Measurements from ENCODE around the gene PLA2R1.
A peak's percentile ranks its signal among the peaks of the same experiment; 100 is the strongest.

PLA2R1 gene

DNA sequence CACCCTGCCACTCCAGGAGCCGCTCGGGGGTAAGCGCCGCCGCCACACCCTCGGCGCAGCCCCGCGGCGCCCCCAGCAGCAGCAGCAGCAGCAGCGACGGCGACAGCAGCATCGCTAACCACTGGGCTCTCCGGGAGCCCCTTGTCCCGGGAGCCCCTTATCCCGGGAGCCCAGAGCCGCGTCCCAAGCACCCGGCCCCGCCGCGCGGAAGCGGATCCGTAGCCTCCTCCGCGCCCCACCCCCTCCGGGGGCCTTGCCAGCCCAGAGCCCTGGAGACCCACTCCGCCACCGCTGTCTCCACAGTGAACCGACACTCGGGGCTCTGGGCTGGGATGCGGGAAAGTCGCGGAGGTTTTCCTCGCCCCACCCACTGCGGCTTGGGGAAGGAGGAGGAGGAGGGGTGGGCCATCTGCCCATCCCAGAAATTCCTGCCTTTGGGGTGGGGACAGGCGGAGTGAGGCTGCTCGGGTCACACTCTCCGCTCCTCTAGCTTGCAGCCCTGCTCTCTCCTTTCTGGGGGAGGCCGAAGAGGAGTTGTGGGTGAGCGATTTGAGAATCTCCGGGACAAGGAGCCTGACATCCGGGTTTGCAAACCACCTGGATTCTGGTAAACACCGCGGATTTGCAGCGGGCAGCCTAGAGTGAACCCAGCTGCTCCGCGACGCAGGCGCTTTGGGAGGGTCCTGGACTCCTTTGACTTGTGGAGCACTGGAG is at the start of gene PLA2R1:
TSS of gene PLA2R1 (minus strand) at position 324 of the 714 bp plus-strand sequence. CDS start at position 112, 212 bp downstream.
- ATAC-seq (ENCODE audit: low read depth) (peak; percentile 80), DNase-seq (ENCODE audit: low spot score) (peak; percentile 53)
- Histone ChIP-seq H3K9me3 (ENCODE audit: severe bottlenecking) (peaks cover 2% of the 10 kb centered on the region), H3K36me3 (ENCODE audit: low read depth) (no peaks in the 10 kb centered on the region), H3K4me1 (ENCODE audit: insufficient read depth, poor library complexity, severe bottlenecking) (no peaks in the 10 kb centered on the region), H3K27me3 (ENCODE audit: insufficient read depth, poor library complexity, severe bottlenecking) (no peaks in the 10 kb centered on the region), H3K4me3 (ENCODE audit: severe bottlenecking) (peak within 1 kb of the TSS; percentile 57), H3K27ac (ENCODE audit: poor library complexity, severe bottlenecking) (no peak within 1 kb of the TSS)
- TF ChIP-seq, protein P1, sequence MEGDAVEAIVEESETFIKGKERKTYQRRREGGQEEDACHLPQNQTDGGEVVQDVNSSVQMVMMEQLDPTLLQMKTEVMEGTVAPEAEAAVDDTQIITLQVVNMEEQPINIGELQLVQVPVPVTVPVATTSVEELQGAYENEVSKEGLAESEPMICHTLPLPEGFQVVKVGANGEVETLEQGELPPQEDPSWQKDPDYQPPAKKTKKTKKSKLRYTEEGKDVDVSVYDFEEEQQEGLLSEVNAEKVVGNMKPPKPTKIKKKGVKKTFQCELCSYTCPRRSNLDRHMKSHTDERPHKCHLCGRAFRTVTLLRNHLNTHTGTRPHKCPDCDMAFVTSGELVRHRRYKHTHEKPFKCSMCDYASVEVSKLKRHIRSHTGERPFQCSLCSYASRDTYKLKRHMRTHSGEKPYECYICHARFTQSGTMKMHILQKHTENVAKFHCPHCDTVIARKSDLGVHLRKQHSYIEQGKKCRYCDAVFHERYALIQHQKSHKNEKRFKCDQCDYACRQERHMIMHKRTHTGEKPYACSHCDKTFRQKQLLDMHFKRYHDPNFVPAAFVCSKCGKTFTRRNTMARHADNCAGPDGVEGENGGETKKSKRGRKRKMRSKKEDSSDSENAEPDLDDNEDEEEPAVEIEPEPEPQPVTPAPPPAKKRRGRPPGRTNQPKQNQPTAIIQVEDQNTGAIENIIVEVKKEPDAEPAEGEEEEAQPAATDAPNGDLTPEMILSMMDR (IDR thresholded peaks at IDR 0.05; ENCODE audit: poor library complexity, severe bottlenecking): no peak

DNA sequence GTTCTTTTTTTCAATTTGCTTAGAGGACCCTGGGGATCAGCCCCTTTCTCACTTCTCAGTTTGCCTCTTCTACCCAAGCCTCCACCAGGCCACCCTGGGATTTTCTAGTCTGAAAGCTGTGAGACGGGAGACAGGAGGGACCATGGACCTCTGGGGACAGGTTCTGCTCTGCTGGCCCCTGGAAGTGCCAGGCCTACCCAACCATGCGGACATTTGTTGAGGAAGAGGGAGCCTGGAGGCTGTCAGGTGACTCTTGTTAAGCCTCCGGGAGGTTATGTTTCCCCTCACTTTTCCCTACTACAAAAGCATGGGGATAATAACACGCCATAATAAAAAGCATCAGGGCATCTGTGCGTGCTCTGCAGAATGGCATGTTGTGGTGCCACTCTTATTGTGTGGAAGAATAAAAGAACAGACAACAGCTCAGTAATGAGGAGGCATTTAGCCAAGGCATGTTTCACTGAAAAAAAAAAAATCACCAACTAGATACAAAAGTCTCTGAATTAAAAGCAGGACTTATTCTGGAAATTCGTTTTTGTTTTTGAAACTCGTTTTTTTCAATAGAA is 48.3 kb upstream of the PLA2R1 start:
- no peak overlapping the region for H3K4me3 ChIP-seq (ENCODE audit: severe bottlenecking)
- TF ChIP-seq, protein P1 (IDR thresholded peaks at IDR 0.05; ENCODE audit: poor library complexity, severe bottlenecking): no peak
- no peak for DNase-seq (ENCODE audit: low spot score)
- peaks cover 85% of the 10 kb centered on the region for H3K36me3 ChIP-seq (ENCODE audit: low read depth)
- H3K4me1 ChIP-seq (ENCODE audit: insufficient read depth, poor library complexity, severe bottlenecking): peaks cover 2% of the 10 kb centered on the region
- H3K27ac ChIP-seq (ENCODE audit: poor library complexity, severe bottlenecking): peak overlapping the region; percentile 7
- no peaks in the 10 kb centered on the region for H3K9me3 ChIP-seq (ENCODE audit: severe bottlenecking)
- no peak for ATAC-seq (ENCODE audit: low read depth)
- H3K27me3 ChIP-seq (ENCODE audit: insufficient read depth, poor library complexity, severe bottlenecking): no peaks in the 10 kb centered on the region

DNA sequence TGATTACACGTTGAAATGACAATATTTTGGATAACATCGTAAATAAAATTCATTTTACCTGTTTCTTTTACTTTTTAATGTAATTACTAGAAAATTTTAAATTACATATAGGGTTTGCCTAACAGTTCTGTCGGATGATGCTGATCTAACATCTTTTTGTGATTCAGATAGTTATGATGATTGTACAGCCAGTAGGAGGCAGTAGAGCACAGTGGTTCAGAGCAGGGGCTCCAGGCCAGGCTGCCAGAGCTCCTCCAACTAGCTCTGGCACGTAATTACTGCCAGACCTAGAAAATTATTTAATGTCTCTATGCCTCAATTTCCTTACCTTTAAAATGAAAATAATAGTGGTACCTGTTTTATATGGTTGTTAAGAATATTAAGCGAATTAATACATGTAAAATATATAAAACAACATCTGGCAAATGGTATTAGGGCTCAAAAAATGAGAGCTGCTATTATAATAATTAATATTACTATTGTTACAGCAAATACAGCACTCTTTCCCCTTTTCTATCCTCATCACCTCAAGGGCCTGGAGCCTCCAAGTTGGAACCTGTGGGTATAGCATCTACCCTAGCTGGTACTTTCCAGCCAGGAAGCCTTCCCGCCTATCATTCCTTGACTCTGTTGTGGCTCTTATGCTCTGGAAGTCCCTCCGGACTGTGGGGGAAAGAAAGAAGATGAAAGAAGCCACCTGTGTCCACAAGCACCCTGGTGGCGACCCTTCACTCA is 47.7 kb upstream of the PLA2R1 start:
- peaks cover 92% of the 10 kb centered on the region for H3K36me3 ChIP-seq (ENCODE audit: low read depth)
- ATAC-seq (ENCODE audit: low read depth): peak; percentile 77; the same call in 2 of the 3 replicates
- no peak overlapping the region for H3K4me3 ChIP-seq (ENCODE audit: severe bottlenecking)
- H3K27me3 ChIP-seq (ENCODE audit: insufficient read depth, poor library complexity, severe bottlenecking): no peaks in the 10 kb centered on the region
- H3K27ac ChIP-seq (ENCODE audit: poor library complexity, severe bottlenecking): peak overlapping the region; percentile 28
- H3K9me3 ChIP-seq (ENCODE audit: severe bottlenecking): no peaks in the 10 kb centered on the region
- no peak for DNase-seq (ENCODE audit: low spot score)
- peaks cover 2% of the 10 kb centered on the region for H3K4me1 ChIP-seq (ENCODE audit: insufficient read depth, poor library complexity, severe bottlenecking)
- TF ChIP-seq, protein P1 (IDR thresholded peaks at IDR 0.05; ENCODE audit: poor library complexity, severe bottlenecking): peak; percentile 88

DNA sequence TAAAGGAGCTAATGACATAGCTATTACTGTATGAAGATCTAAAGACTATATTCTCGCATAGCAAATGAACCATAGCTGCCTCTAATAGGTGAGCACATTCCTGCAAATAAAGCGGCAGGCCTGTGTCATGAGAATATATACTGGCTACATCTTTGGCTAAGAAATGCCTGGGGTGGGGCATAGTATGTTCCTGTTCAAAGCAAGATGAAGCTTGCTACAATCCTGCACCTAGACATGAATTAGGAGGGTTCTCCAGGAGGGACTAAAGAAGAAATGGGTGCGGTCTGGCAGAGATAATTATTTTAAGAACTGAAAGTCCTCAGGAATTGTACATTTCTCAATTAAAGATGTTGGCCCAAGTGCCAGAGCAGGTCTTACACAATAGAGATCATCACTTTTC is 46.8 kb upstream of the PLA2R1 start:
- Histone ChIP-seq H3K4me3 (ENCODE audit: severe bottlenecking) (no peak overlapping the region), H3K36me3 (ENCODE audit: low read depth) (peaks cover 97% of the 10 kb centered on the region), H3K9me3 (ENCODE audit: severe bottlenecking) (no peaks in the 10 kb centered on the region), H3K27me3 (ENCODE audit: insufficient read depth, poor library complexity, severe bottlenecking) (no peaks in the 10 kb centered on the region), H3K27ac (ENCODE audit: poor library complexity, severe bottlenecking) (peak overlapping the region; percentile 28), H3K4me1 (ENCODE audit: insufficient read depth, poor library complexity, severe bottlenecking) (peaks cover 2% of the 10 kb centered on the region)
- 0 out of 3 replicates have a peak, but pooled peaks have one; percentile 12 for ATAC-seq (ENCODE audit: low read depth)
- TF ChIP-seq, protein P1 (IDR thresholded peaks at IDR 0.05; ENCODE audit: poor library complexity, severe bottlenecking): no peak
- no peak for DNase-seq (ENCODE audit: low spot score)
